Tibial nerve (tissue), 4 donors: ENCODE data around the gene SCTR. TPM values are rescaled to one million over a fixed set of nuclear protein-coding genes. Genes with fewer than 3 reads are reported as not detected.

Experiments used
- DNase-seq, 2 donors: peaks; one replicate each; pipeline ENCODE4 v3.0.0-alpha.2; 2019; ENCODE audit warnings: low spot score in 2 of 2
- H3K27ac ChIP-seq, 4 donors: fragments of 200-600 bp; sonication (generic) in 3 of 4; one replicate each; pipeline ENCODE4 v1.5.1; 2017 to 2019; ENCODE audit warnings: mild to moderate bottlenecking in 1 of 4
- H3K27me3 ChIP-seq, 2 donors: fragments of 200-600 bp; sonication (generic) in 1 of 2; one replicate each; pipeline versions ENCODE4 v1.5.1 to v1.6.0; 2017 to 2019
- H3K36me3 ChIP-seq, 3 donors: fragments of 200-600 bp; sonication (generic); one replicate each; pipeline ENCODE4 v1.5.1; 2018 to 2019
- H3K4me1 ChIP-seq, 4 donors: fragments of 200-600 bp; sonication (generic) in 3 of 4; one replicate each; pipeline ENCODE4 v1.5.1; 2017 to 2019
- H3K4me3 ChIP-seq, 4 donors: fragments of 200-600 bp; sonication (generic) in 3 of 4; one replicate each; pipeline ENCODE4 v1.5.1; 2017 to 2019; ENCODE audit warnings: mild to moderate bottlenecking in 1 of 4, moderate library complexity in 1 of 4
- H3K9me3 ChIP-seq, 4 donors: fragments of 200-600 bp; sonication (generic) in 3 of 4; one replicate each; pipeline ENCODE4 v1.5.1; 2017 to 2019
- CTCF ChIP-seq, 5 experiments: fragments of 200-600 bp in 3 of 5; fragments of 450-650 bp in 2 of 5; sonication (generic) in 3 of 5; IDR thresholded peaks; one replicate each; pipeline ENCODE4 v1.5.1; 2016 to 2019; ENCODE audit warnings: antibody characterized with exemption in 5 of 5, mild to moderate bottlenecking in 3 of 5, moderate library complexity in 2 of 5
- EP300 ChIP-seq, 2 donors: sonication (generic); formaldehyde crosslinking; IDR thresholded peaks; one replicate each; pipeline ENCODE4 v1.6.1; 2017; ENCODE audit warnings: antibody characterized with exemption in 2 of 2, mild to moderate bottlenecking in 1 of 2
- POLR2A ChIP-seq, 2 donors: fragments of 450-650 bp; IDR thresholded peaks; one replicate each; pipeline ENCODE4 v1.6.1; 2017; ENCODE audit warnings: antibody characterized with exemption in 2 of 2, mild to moderate bottlenecking in 2 of 2, moderate library complexity in 2 of 2
- WGBS, 2 donors: methylation state at CpG; one replicate each; pipeline ENCODE4 v1.1.5; 2018; 5-methylcytosine and 5-hydroxymethylcytosine counted together
- total RNA-seq, 4 donors: library from RNA; depleted of rRNA; stranded (reverse); fragments of >200 nt; gene quantifications; one replicate each; pipeline ENCODE4 v1.1.0, GENCODE V29; 2016

SCTR gene
- total RNA-seq, 4 donors from 2014 or later = not detected

GRCh38 chr2:119430023-119430498 is 94.2 kb downstream of the SCTR start:
- DNase-seq = no peak
- Histone ChIP-seq H3K27ac (peak overlapping the region in 3 of 4 donors; percentile 64 to 79 (median 71)), H3K27me3 (no peaks in the 10 kb centered on the region), H3K4me1 (peaks cover 0 to 68% (median 19%) of the 10 kb centered on the region in 4 donors), H3K4me3 (no peak overlapping the region), H3K36me3 (no peaks in the 10 kb centered on the region), H3K9me3 (no peaks in the 10 kb centered on the region)
- WGBS, 2 donors = 82 to 89% methylated on average over 5 of the region's 5 CpGs
- TF ChIP-seq CTCF (IDR thresholded peaks at IDR 0.05) (no peak), POLR2A (IDR thresholded peaks at IDR 0.05) (no peak), EP300 (IDR thresholded peaks at IDR 0.05) (no peak)

- DNase-seq = peak in 1 of 2 donors; percentile 52
- no peak overlapping the region for H3K4me3 ChIP-seq
- H3K27ac ChIP-seq = peak overlapping the region in 3 of 4 donors; percentile 71 to 79 (median 72)
- 74 to 77% methylated on average over 10 of the region's 10 CpGs for WGBS, 2 donors
- TF ChIP-seq POLR2A (IDR thresholded peaks at IDR 0.05) (no peak), EP300 (IDR thresholded peaks at IDR 0.05) (peak; percentile 60 to 62)
- peaks cover 0 to 68% (median 19%) of the 10 kb centered on the region in 4 donors for H3K4me1 ChIP-seq
- H3K36me3 ChIP-seq = no peaks in the 10 kb centered on the region
- H3K27me3 ChIP-seq = no peaks in the 10 kb centered on the region
- no peaks in the 10 kb centered on the region for H3K9me3 ChIP-seq
Measured at GRCh38 chr2:119429225-119429981, 94.9 kb downstream of the SCTR start.

GRCh38 chr2:119428488-119429224 is 95.6 kb downstream of the SCTR start:
- Histone ChIP-seq H3K4me3 (no peak overlapping the region), H3K9me3 (no peaks in the 10 kb centered on the region), H3K27me3 (no peaks in the 10 kb centered on the region), H3K27ac (peak overlapping the region in 3 of 4 donors; percentile 71 to 79 (median 72)), H3K36me3 (no peaks in the 10 kb centered on the region), H3K4me1 (peaks cover 0 to 67% (median 19%) of the 10 kb centered on the region in 4 donors)
- 81 to 85% methylated on average over 7 of the region's 7 CpGs for WGBS, 2 donors
- DNase-seq = peak in 1 of 2 donors; percentile 50
- TF ChIP-seq CTCF (IDR thresholded peaks at IDR 0.05) (no peak), POLR2A (IDR thresholded peaks at IDR 0.05) (no peak), EP300 (IDR thresholded peaks at IDR 0.05) (peak in 1 of 2 donors; percentile 30)

- Histone ChIP-seq H3K36me3 (no peaks in the 10 kb centered on the region), H3K9me3 (no peaks in the 10 kb centered on the region), H3K4me1 (peaks cover 0 to 58% (median 19%) of the 10 kb centered on the region in 4 donors), H3K27me3 (no peaks in the 10 kb centered on the region), H3K27ac (peak overlapping the region in 2 of 4 donors; percentile 24 to 71), H3K4me3 (no peak overlapping the region)
- 81 to 84% methylated on average over 3 of the region's 3 CpGs for whole genome bisulfite sequencing, 2 donors
- DNase-seq = no peak
- no peak for TF ChIP-seq POLR2A (IDR thresholded peaks at IDR 0.05)
- TF ChIP-seq EP300 (IDR thresholded peaks at IDR 0.05) = no peak
- TF ChIP-seq CTCF (IDR thresholded peaks at IDR 0.05) = no peak
Measured at GRCh38 chr2:119427756-119428155, 96.5 kb downstream of the SCTR start.

GRCh38 chr2:119426801-119427395 is 97.4 kb downstream of the SCTR start:
- Histone ChIP-seq H3K27me3 (no peaks in the 10 kb centered on the region), H3K4me1 (peaks cover 0 to 50% (median 13%) of the 10 kb centered on the region in 4 donors), H3K4me3 (no peak overlapping the region), H3K27ac (peak overlapping the region in 2 of 4 donors; percentile 24 to 25), H3K9me3 (no peaks in the 10 kb centered on the region), H3K36me3 (no peaks in the 10 kb centered on the region)
- WGBS, 2 donors = 49 to 53% methylated on average over 11 to 12 of the region's 12 CpGs
- TF ChIP-seq POLR2A (IDR thresholded peaks at IDR 0.05) = no peak
- TF ChIP-seq EP300 (IDR thresholded peaks at IDR 0.05) = peak in 1 of 2 donors; percentile 64
- DNase-seq = peak; percentile 46 to 75
